Suprapubic skin (tissue), 4 donors: ENCODE data around the gene DPP9.

ENCODE experiments used
- EP300 ChIP-seq: sonication (generic); formaldehyde crosslinking; IDR thresholded peaks from one replicate; pipeline ENCODE4 v1.6.1; 2017; ENCODE audit warnings: antibody characterized with exemption
- POLR2AphosphoS5 ChIP-seq, 3 donors: sonication (generic); formaldehyde crosslinking; IDR thresholded peaks; one replicate each; pipeline ENCODE4 v1.6.1; 2017; ENCODE audit warnings: antibody characterized with exemption in 3 of 3
- TF ChIP-seq, protein P1 (sequence below), 2 donors: fragments of 200-600 bp in 1 of 2; fragments of 450-650 bp in 1 of 2; sonication (generic) in 1 of 2; IDR thresholded peaks; one replicate each; pipeline ENCODE4 v1.5.1; 2016 to 2019; ENCODE audit warnings: antibody characterized with exemption in 2 of 2, mild to moderate bottlenecking in 1 of 2, moderate library complexity in 1 of 2

DNA sequence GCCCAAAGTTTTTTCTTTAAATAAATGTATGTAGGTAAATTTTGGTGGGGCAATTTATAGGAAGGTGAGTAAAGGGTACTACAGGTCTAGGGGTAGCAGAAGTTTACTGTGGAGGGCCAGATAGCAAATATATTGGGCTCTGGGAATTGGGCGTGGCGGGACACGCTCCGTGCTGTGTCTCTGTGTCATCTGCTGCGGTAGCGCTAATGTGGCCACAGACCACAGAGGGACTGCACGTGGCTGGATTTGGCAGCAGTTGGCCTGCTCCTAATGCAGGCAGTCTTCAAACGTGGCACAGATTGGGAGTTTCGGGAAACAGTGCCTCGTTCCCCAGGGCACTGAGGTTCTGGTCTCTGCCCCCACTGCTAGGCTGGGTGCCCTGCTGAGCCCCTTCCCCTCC is 36.9 kb downstream of the DPP9 start:
- TF ChIP-seq EP300, result no peak
- TF ChIP-seq, protein P1, sequence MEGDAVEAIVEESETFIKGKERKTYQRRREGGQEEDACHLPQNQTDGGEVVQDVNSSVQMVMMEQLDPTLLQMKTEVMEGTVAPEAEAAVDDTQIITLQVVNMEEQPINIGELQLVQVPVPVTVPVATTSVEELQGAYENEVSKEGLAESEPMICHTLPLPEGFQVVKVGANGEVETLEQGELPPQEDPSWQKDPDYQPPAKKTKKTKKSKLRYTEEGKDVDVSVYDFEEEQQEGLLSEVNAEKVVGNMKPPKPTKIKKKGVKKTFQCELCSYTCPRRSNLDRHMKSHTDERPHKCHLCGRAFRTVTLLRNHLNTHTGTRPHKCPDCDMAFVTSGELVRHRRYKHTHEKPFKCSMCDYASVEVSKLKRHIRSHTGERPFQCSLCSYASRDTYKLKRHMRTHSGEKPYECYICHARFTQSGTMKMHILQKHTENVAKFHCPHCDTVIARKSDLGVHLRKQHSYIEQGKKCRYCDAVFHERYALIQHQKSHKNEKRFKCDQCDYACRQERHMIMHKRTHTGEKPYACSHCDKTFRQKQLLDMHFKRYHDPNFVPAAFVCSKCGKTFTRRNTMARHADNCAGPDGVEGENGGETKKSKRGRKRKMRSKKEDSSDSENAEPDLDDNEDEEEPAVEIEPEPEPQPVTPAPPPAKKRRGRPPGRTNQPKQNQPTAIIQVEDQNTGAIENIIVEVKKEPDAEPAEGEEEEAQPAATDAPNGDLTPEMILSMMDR (IDR thresholded peaks at IDR 0.05), result no peak
- TF ChIP-seq POLR2AphosphoS5 (IDR thresholded peaks at IDR 0.05), result no peak
